K562 (cell line): Measurements from ENCODE around the gene RBL1. TPM values are rescaled to one million over a fixed set of nuclear protein-coding genes. Genes with fewer than 3 reads are reported as not detected.

Experiments used
- ATAC-seq: fragments of 200-7000 bp; cut with Tn5 transposase; 3 replicates; pipeline ENCODE4 v1.9.1; 2020; ENCODE audit warnings: moderate library complexity
- BruUV-seq: library from RNA; stranded (reverse); fragments of 400-500 nt; replicated peaks from 2 replicates; lab custom pipeline; 2021; lab: Mats Ljungman, UMichigan
- CTCF ChIA-PET: fragments of 300-600 bp; formaldehyde crosslinking; extraction: SDS; loops from one replicate; lab custom pipeline; 2021; ENCODE audit warnings: low intra/inter-chr PET ratio; lab: Yijun Ruan, JAX
- POLR2A ChIA-PET: fragments of 300-600, 350-650 bp; sonication (Branson Sonifier 250); formaldehyde crosslinking; extraction: SDS; loops from one replicate; lab custom pipeline; 2021; ENCODE audit warnings: antibody characterized with exemption, inconsistent platforms; lab: Yijun Ruan, JAX
- DNase-seq, 4 experiments: peaks; one replicate each; pipeline versions ENCODE4 v3.0.0 to v3.0.0-alpha.2; 2011 to 2018; ENCODE audit warnings: low spot score in 3 of 4, mixed read lengths in 3 of 4; ENCODE audit errors: extremely low read depth in 1 of 4
- FAIRE-seq: peaks from 2 replicates; lab custom pipeline; 2011; peaks lifted over from hg19 to GRCh38; lab: Jason Lieb, UNC
- H2AFZ ChIP-seq: 2 replicates; pipeline ENCODE4 v1.6.0; 2011; ENCODE audit warnings: low read depth, low read length, control low read depth, inconsistent platforms
- H3K27ac ChIP-seq: fragments of 200-600 bp; 3 replicates; pipeline ENCODE4 v1.8.0; 2011; ENCODE audit warnings: low read depth, mild to moderate bottlenecking, control low read depth, inconsistent platforms, low read length, moderate library complexity, mixed read lengths; ENCODE audit errors: extremely low read depth
- H3K27me3 ChIP-seq, 2 experiments: fragments of 300-600 bp in 1 of 2; 2 replicates in 1 of 2; 3 replicates in 1 of 2; pipeline versions ENCODE4 v1.6.0 to v1.8.0; 2011; ENCODE audit warnings: inconsistent platforms in 2 of 2, low read length in 2 of 2, mild to moderate bottlenecking in 1 of 2, mixed read lengths in 1 of 2, moderate library complexity in 1 of 2; ENCODE audit not compliant: control insufficient read depth in 2 of 2, insufficient read depth in 2 of 2
- H3K36me3 ChIP-seq: fragments of 300-600 bp; 3 replicates; pipeline ENCODE4 v1.8.0; 2011; ENCODE audit warnings: mild to moderate bottlenecking, low read length, inconsistent platforms; ENCODE audit not compliant: control insufficient read depth, insufficient read depth
- H3K4me1 ChIP-seq, 2 experiments: fragments of 200-600 bp in 1 of 2; replicated peaks in 1 of 2; 2 replicates in 1 of 2; 3 replicates in 1 of 2; pipeline versions ENCODE4 v1.5.1 to v1.8.0; 2011; ENCODE audit warnings: inconsistent platforms in 2 of 2, low read length in 2 of 2, mild to moderate bottlenecking in 1 of 2, mixed read lengths in 1 of 2, moderate library complexity in 1 of 2; ENCODE audit not compliant: control insufficient read depth in 2 of 2, insufficient read depth in 2 of 2
- H3K4me2 ChIP-seq: 2 replicates; pipeline ENCODE4 v1.6.1; 2011; ENCODE audit warnings: low read length, control low read depth, inconsistent platforms, mixed read lengths; ENCODE audit not compliant: insufficient read depth
- H3K4me3 ChIP-seq: fragments of 200-600 bp; sonication (generic), shearing (Covaris generic); 2 replicates; pipeline ENCODE4 v1.5.1; 2016; ENCODE audit warnings: control low read depth, inconsistent platforms
- H3K79me2 ChIP-seq: fragments of 200-600 bp; 3 replicates; pipeline ENCODE4 v1.8.0; 2011; ENCODE audit warnings: low read length, inconsistent platforms; ENCODE audit not compliant: control insufficient read depth, insufficient read depth
- H3K9ac ChIP-seq, 2 experiments: 2 replicates each; pipeline versions ENCODE4 v1.6.0 to v1.6.1; 2011; ENCODE audit warnings: low read depth in 2 of 2, low read length in 2 of 2, control low read depth in 1 of 2, inconsistent platforms in 1 of 2, mild to moderate bottlenecking in 1 of 2, mixed read lengths in 1 of 2; ENCODE audit not compliant: insufficient read depth in 1 of 2
- H3K9me1 ChIP-seq: one replicate; pipeline ENCODE4 v1.6.0; 2011; ENCODE audit warnings: inconsistent platforms, mild to moderate bottlenecking, low read length, moderate library complexity; ENCODE audit not compliant: control insufficient read depth, insufficient read depth
- H3K9me3 ChIP-seq: replicated peaks from 2 replicates; pipeline ENCODE4 v1.5.1; 2011; ENCODE audit warnings: low read depth, low read length, inconsistent platforms; ENCODE audit not compliant: control insufficient read depth, insufficient read depth
- H4K20me1 ChIP-seq: replicated peaks from 2 replicates; pipeline ENCODE4 v1.6.1; 2011; ENCODE audit warnings: low read length, inconsistent platforms, mixed read lengths; ENCODE audit not compliant: control insufficient read depth, insufficient read depth
- CBX5 ChIP-seq: IDR thresholded peaks from 2 replicates; pipeline ENCODE4 v1.6.1; 2014; ENCODE audit warnings: low read depth, borderline replicate concordance
- FOXJ3 ChIP-seq: sonication (generic); formaldehyde crosslinking; IDR thresholded peaks from 2 replicates; pipeline ENCODE4 v1.4.0; 2020; ENCODE audit warnings: mild to moderate bottlenecking, missing genetic modification reagents
- MEIS2 ChIP-seq: fragments of 450-650 bp; IDR thresholded peaks from 2 replicates; pipeline ENCODE4 v1.6.1; 2014; ENCODE audit warnings: mild to moderate bottlenecking; ENCODE audit not compliant: partially characterized antibody
- RBM39 ChIP-seq: fragments of 200-400 bp; formaldehyde crosslinking; optimal IDR thresholded peaks from 2 replicates; pipeline ENCODE3; 2018; ENCODE audit warnings: low read depth, low read length
- TRIM24 ChIP-seq, 2 experiments: fragments of 450-650 bp; IDR thresholded peaks; 2 replicates each; pipeline ENCODE4 v1.6.1; 2016
- TRIM28 ChIP-seq: fragments of 450-650 bp; IDR thresholded peaks from 2 replicates; pipeline ENCODE4 v1.6.1; 2017
- ZNF431 ChIP-seq: sonication (generic); formaldehyde crosslinking; IDR thresholded peaks from 2 replicates; pipeline ENCODE4 v1.8.0; 2022; ENCODE audit warnings: mild to moderate bottlenecking, missing genetic modification reagents
- ZNF707 ChIP-seq: fragments of 250-450 bp; sonication (Bioruptor Pico); conservative IDR thresholded peaks from 2 replicates; pipeline ENCODE4 v1.8.0; 2022; ENCODE audit warnings: inconsistent platforms, mild to moderate bottlenecking, moderate library complexity
- WGBS: fragments of 100-300 bp; shearing (Covaris generic); methylation state at CpG from one replicate; pipeline ENCODE4 v1.1.6; 2016; ENCODE audit warnings: low coverage, mixed read lengths; ENCODE audit not compliant: insufficient coverage; ENCODE audit errors: missing lambda C conversion rate; 5-methylcytosine and 5-hydroxymethylcytosine counted together
- in situ Hi-C: fragments of 300-500 bp; cut with MboI; formaldehyde crosslinking; loops from 4 replicates; pipeline ENCODE4 v1.15.0; 2018; ENCODE audit warnings: inconsistent platforms, mixed read lengths
- intact Hi-C: fragments of 100-400 bp; cut with micrococcal nuclease; formaldehyde crosslinking; loops from 2 replicates; pipeline ENCODE4 v1.14.2; 2022
- polyA plus RNA-seq, 8 experiments: library from polyadenylated mRNA; depleted of rRNA in 4 of 8; stranded (reverse) in 5 of 8; unstranded in 3 of 8; fragments of >200 nt; fragmentation: Nextera tagmentation in 2 of 8; fragmentation: Illumina TruSeq in 1 of 8; extraction: Ambion mirVana in 2 of 8; extraction: Trizol in 1 of 8; gene quantifications; 2 replicates each; pipeline versions ENCODE4 v1.2.1 to v1.2.3, GENCODE V29; 2011 to 2014; ENCODE audit warnings: inconsistent platforms in 1 of 8, missing spikeins in 1 of 8
- total RNA-seq, 7 experiments: library from RNA; depleted of rRNA in 6 of 7; stranded (reverse); fragments of >200 nt in 6 of 7; fragmentation: Illumina TruSeq in 2 of 7; extraction: Trizol in 2 of 7; gene quantifications; 2 replicates each; pipeline versions ENCODE4 v1.2.1 to v1.2.3, GENCODE V29; 2011 to 2021; ENCODE audit warnings: low replicate concordance in 1 of 7
- TF ChIP-seq, protein P1 (sequence below): fragments of 450-650 bp; IDR thresholded peaks from 2 replicates; pipeline ENCODE4 v1.6.1; 2016

RBL1 gene
- total and polyA plus RNA-seq, 9 of the 15 experiments (the other 6 are each of a cell fraction or from before 2014, with no cell fraction given) = 4.0 to 25.9 (median 15.6) TPM

DNA sequence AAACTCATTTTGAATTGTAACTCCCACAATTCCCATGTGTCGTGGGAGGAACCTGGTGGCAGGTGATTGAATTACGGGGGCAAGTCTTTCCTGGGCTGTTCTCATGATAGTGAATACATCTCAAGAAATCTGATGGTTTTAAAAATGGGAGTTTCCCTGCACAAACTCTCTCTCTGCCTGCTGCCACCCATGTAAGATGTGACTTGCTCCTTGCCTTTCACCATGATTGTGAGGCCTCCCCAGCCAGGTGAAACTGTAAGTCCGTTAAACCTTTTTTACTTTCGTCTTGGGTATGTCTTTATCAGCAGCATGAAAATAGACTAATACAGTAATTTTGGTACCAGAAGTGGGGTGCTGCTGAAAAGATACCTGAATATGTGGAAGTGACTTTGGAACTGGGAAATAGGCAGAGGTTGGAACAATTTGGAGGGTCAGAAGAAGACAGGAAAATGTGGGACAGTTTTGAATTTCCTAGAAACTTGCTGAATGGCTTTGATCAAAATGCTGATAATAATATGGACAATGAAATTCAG, 102.9 kb downstream of the RBL1 start:
- no peak overlapping the region for H3K9ac ChIP-seq
- H3K4me3 ChIP-seq = no peak overlapping the region
- in situ Hi-C loops = no loop called here
- ChIA-PET CTCF (no interaction called here), POLR2A (no interaction called here)
- peaks cover 5% of the 10 kb centered on the region; the same call in 1 of the 2 replicates for H3K9me3 ChIP-seq
- no peak overlapping the region for H3K27ac ChIP-seq
- DNase-seq (no peak), FAIRE-seq (no peak), ATAC-seq (no peak)
- WGBS = 66% methylated on average over 4 of the region's 4 CpGs
- intact Hi-C loops = no loop called here
- no TSS peak for BruUV-seq
- TF ChIP-seq TRIM28 = peak; percentile 71
- TF ChIP-seq FOXJ3 = no peak
- peak; percentile 94 for TF ChIP-seq ZNF431 (CRISPR knock-in tag)
- TF ChIP-seq, protein P1, sequence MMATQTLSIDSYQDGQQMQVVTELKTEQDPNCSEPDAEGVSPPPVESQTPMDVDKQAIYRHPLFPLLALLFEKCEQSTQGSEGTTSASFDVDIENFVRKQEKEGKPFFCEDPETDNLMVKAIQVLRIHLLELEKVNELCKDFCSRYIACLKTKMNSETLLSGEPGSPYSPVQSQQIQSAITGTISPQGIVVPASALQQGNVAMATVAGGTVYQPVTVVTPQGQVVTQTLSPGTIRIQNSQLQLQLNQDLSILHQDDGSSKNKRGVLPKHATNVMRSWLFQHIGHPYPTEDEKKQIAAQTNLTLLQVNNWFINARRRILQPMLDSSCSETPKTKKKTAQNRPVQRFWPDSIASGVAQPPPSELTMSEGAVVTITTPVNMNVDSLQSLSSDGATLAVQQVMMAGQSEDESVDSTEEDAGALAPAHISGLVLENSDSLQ = 0 out of 2 replicates have a peak, but pooled peaks have one; percentile 16
- peak in 1 of 2 experiments; percentile 30; a peak in 1 of 4 replicates for TF ChIP-seq TRIM24 (IDR thresholded peaks at IDR 0.05)
- peak; percentile 98 for TF ChIP-seq ZNF707
- no peak for TF ChIP-seq RBM39
- peak; percentile 6 for TF ChIP-seq MEIS2
- 0 out of 2 replicates have a peak, but pooled peaks have one; percentile 15 for TF ChIP-seq CBX5
- no peaks in the 10 kb centered on the region for H3K27me3 ChIP-seq
- no peaks in the 10 kb centered on the region for H3K9me1 ChIP-seq
- peaks cover 25% of the 10 kb centered on the region; the same call in 2 of the 3 replicates for H3K36me3 ChIP-seq
- H2AFZ ChIP-seq = no peak overlapping the region
- H3K79me2 ChIP-seq = no peaks in the 10 kb centered on the region
- peaks cover 3 to 8% of the 10 kb centered on the region in 2 experiments; a peak in 2 of 5 replicates for H3K4me1 ChIP-seq
- H4K20me1 ChIP-seq = no peaks in the 10 kb centered on the region
- H3K4me2 ChIP-seq = no peak overlapping the region
